Measurements from ENCODE around the gene ARID5B. TPM values are rescaled to one million over a fixed set of nuclear protein-coding genes. Genes with fewer than 3 reads are reported as not detected.

Gene ARID5B
- polyA plus RNA-seq, 1 donor from 2014 or later: 2.1 TPM

GRCh38 chr10:62008196-62008595 lies 106.7 kb downstream of the ARID5B start:
- Histone ChIP-seq H3K9me2 (ENCODE audit: insufficient read depth, low read length) (no peaks in the 10 kb centered on the region), H3F3A (ENCODE audit: insufficient read depth, low read length, poor library complexity, severe bottlenecking) (no peaks in the 10 kb centered on the region), H3K79me2 (replicated peaks; ENCODE audit: insufficient read depth, low read length) (no peaks in the 10 kb centered on the region), H4K20me1 (ENCODE audit: insufficient read depth) (no peaks in the 10 kb centered on the region), H3K9me3 (ENCODE audit: low read length) (no peaks in the 10 kb centered on the region), H2AFZ (ENCODE audit: low read depth, low read length) (no peak overlapping the region), H3K27me3 (ENCODE audit: insufficient read depth, low read depth, low read length) (no peaks in the 10 kb centered on the region), H3K36me3 (ENCODE audit: insufficient read depth, low read length) (no peaks in the 10 kb centered on the region), H3K9ac (ENCODE audit: low read length) (no peak overlapping the region), H3K27ac (ENCODE audit: low read length) (no peak overlapping the region), H3K4me2 (ENCODE audit: low read length) (no peak overlapping the region), H3K4me3 (ENCODE audit: low read length) (no peak overlapping the region)
- TF ChIP-seq TAF1 (IDR thresholded peaks at IDR 0.05; ENCODE audit: low read depth): no peak
- TF ChIP-seq EZH2 (IDR thresholded peaks at IDR 0.05; ENCODE audit: borderline replicate concordance, insufficient read depth, low read length, poor library complexity, severe bottlenecking): no peak
- no peak for TF ChIP-seq MXI1 (conservative IDR thresholded peaks at IDR 0.05; ENCODE audit: poor library complexity, severe bottlenecking)
- TF ChIP-seq REST (IDR thresholded peaks at IDR 0.05; ENCODE audit: borderline replicate concordance): no peak
- TF ChIP-seq RAD21 (conservative IDR thresholded peaks at IDR 0.05): no peak
- no peak for TF ChIP-seq CTCF (IDR thresholded peaks at IDR 0.05; ENCODE audit: poor library complexity, severe bottlenecking)
- no peak for TF ChIP-seq EP300 (conservative IDR thresholded peaks at IDR 0.05; ENCODE audit: poor library complexity, severe bottlenecking)
- TF ChIP-seq POLR2AphosphoS5 (IDR thresholded peaks at IDR 0.05): no peak
- TF ChIP-seq SMC3 (conservative IDR thresholded peaks at IDR 0.05; ENCODE audit: poor library complexity): no peak

- no peak for TF ChIP-seq TAF1 (IDR thresholded peaks at IDR 0.05; ENCODE audit: low read depth)
- Histone ChIP-seq H3K79me2 (replicated peaks; ENCODE audit: insufficient read depth, low read length) (no peaks in the 10 kb centered on the region), H3K36me3 (ENCODE audit: insufficient read depth, low read length) (no peaks in the 10 kb centered on the region), H3K9me2 (ENCODE audit: insufficient read depth, low read length) (no peaks in the 10 kb centered on the region), H3K4me3 (ENCODE audit: low read length) (no peak overlapping the region), H3F3A (ENCODE audit: insufficient read depth, low read length, poor library complexity, severe bottlenecking) (no peaks in the 10 kb centered on the region), H3K27ac (ENCODE audit: low read length) (no peak overlapping the region), H3K27me3 (ENCODE audit: insufficient read depth, low read depth, low read length) (no peaks in the 10 kb centered on the region), H4K20me1 (ENCODE audit: insufficient read depth) (no peaks in the 10 kb centered on the region), H3K9me3 (ENCODE audit: low read length) (no peaks in the 10 kb centered on the region), H3K4me2 (ENCODE audit: low read length) (no peak overlapping the region), H2AFZ (ENCODE audit: low read depth, low read length) (no peak overlapping the region), H3K9ac (ENCODE audit: low read length) (no peak overlapping the region)
Observed at GRCh38 chr10:62008946-62009345, 107.4 kb downstream of the ARID5B start.

GRCh38 chr10:62010366-62010765 lies 108.9 kb downstream of the ARID5B start:
- no peak for TF ChIP-seq POLR2AphosphoS5 (IDR thresholded peaks at IDR 0.05)
- no peak for TF ChIP-seq CTCF (IDR thresholded peaks at IDR 0.05; ENCODE audit: poor library complexity, severe bottlenecking)
- no peak for TF ChIP-seq REST (IDR thresholded peaks at IDR 0.05; ENCODE audit: borderline replicate concordance)
- TF ChIP-seq EZH2 (IDR thresholded peaks at IDR 0.05; ENCODE audit: borderline replicate concordance, insufficient read depth, low read length, poor library complexity, severe bottlenecking): no peak
- no peak for TF ChIP-seq MXI1 (conservative IDR thresholded peaks at IDR 0.05; ENCODE audit: poor library complexity, severe bottlenecking)
- TF ChIP-seq TAF1 (IDR thresholded peaks at IDR 0.05; ENCODE audit: low read depth): no peak
- no peak for TF ChIP-seq SMC3 (conservative IDR thresholded peaks at IDR 0.05; ENCODE audit: poor library complexity)
- TF ChIP-seq EP300 (conservative IDR thresholded peaks at IDR 0.05; ENCODE audit: poor library complexity, severe bottlenecking): no peak
- no peak for TF ChIP-seq RAD21 (conservative IDR thresholded peaks at IDR 0.05)
- H3K27ac ChIP-seq (ENCODE audit: low read length): no peak overlapping the region

More at GRCh38 chr10:62010366-62010765, 108.9 kb downstream of the ARID5B start:
- Histone ChIP-seq H3K27me3 (ENCODE audit: insufficient read depth, low read depth, low read length) (no peaks in the 10 kb centered on the region), H3K79me2 (replicated peaks; ENCODE audit: insufficient read depth, low read length) (no peaks in the 10 kb centered on the region), H3K9me2 (ENCODE audit: insufficient read depth, low read length) (no peaks in the 10 kb centered on the region), H3K9me3 (ENCODE audit: low read length) (no peaks in the 10 kb centered on the region), H4K20me1 (ENCODE audit: insufficient read depth) (no peaks in the 10 kb centered on the region), H2AFZ (ENCODE audit: low read depth, low read length) (no peak overlapping the region), H3K4me3 (ENCODE audit: low read length) (no peak overlapping the region), H3K4me2 (ENCODE audit: low read length) (no peak overlapping the region), H3F3A (ENCODE audit: insufficient read depth, low read length, poor library complexity, severe bottlenecking) (no peaks in the 10 kb centered on the region), H3K36me3 (ENCODE audit: insufficient read depth, low read length) (no peaks in the 10 kb centered on the region), H3K9ac (ENCODE audit: low read length) (no peak overlapping the region)

Data from neural cell (in vitro differentiated cells).